ENCODE measurements around the gene ANKS6. TPM values are rescaled to one million over a fixed set of nuclear protein-coding genes. Genes with fewer than 3 reads are reported as not detected.
"Not testable (repeated sequence)": the region's sequence is repeated elsewhere in the genome, so short reads cannot be mapped to it uniquely, and the experiment has no call there.

The ANKS6 gene
- total RNA-seq, 1 donor from 2014 or later, result 16.0 TPM

- H3K4me3 Mint-ChIP-seq, result no peak overlapping the region
- Histone ChIP-seq H3K4me2 (no peak overlapping the region), H3K4me1 (no peaks in the 10 kb centered on the region), H3K9me3 (ENCODE audit: low read depth) (no peaks in the 10 kb centered on the region), H3K36me3 (no peaks in the 10 kb centered on the region), H3K79me2 (ENCODE audit: low read depth) (no peaks in the 10 kb centered on the region), H3K4me3 (no peak overlapping the region), H4K20me1 (ENCODE audit: low read depth) (no peaks in the 10 kb centered on the region), H3K9ac (no peak overlapping the region), H3K27ac (no peak overlapping the region), H2AFZ (replicated peaks) (no peak overlapping the region), H3K27me3 (no peaks in the 10 kb centered on the region), H3F3A (ENCODE audit: low read depth) (no peaks in the 10 kb centered on the region)
- peaks cover 11% of the 10 kb centered on the region for H3K27me3 Mint-ChIP-seq (ENCODE audit: insufficient read depth, low read depth)
- no peak for DNase-seq (ENCODE audit: low spot score)
- no peak overlapping the region for H3K27ac Mint-ChIP-seq
- peaks cover 6% of the 10 kb centered on the region for H3K4me1 Mint-ChIP-seq
- TF ChIP-seq CTCF (IDR thresholded peaks at IDR 0.05), result no peak
- TF ChIP-seq EZH2 (IDR thresholded peaks at IDR 0.05), result no peak
- TF ChIP-seq EZH2phosphoT487 (IDR thresholded peaks at IDR 0.05), result no peak
- H3K9me3 Mint-ChIP-seq, result no peaks in the 10 kb centered on the region
- H3K36me3 Mint-ChIP-seq, result no peaks in the 10 kb centered on the region
Measured at GRCh38 chr9:98687911-98688310, 108.4 kb downstream of the ANKS6 start.

GRCh38 chr9:98686961-98687855, 109.1 kb downstream of the ANKS6 start:
- H3K27me3 Mint-ChIP-seq (ENCODE audit: insufficient read depth, low read depth), result peaks cover 11% of the 10 kb centered on the region
- no peaks in the 10 kb centered on the region for H3K27me3 ChIP-seq
- H3K79me2 ChIP-seq (ENCODE audit: low read depth), result no peaks in the 10 kb centered on the region
- TF ChIP-seq EZH2 (IDR thresholded peaks at IDR 0.05), result no peak
- no peak for TF ChIP-seq CTCF (IDR thresholded peaks at IDR 0.05)
- no peak for TF ChIP-seq EZH2phosphoT487 (IDR thresholded peaks at IDR 0.05)
- no peak overlapping the region for H3K27ac ChIP-seq
- H3K4me1 ChIP-seq, result no peaks in the 10 kb centered on the region
- H3K36me3 ChIP-seq, result no peaks in the 10 kb centered on the region
- no peak overlapping the region for H3K4me3 Mint-ChIP-seq
- H4K20me1 ChIP-seq (ENCODE audit: low read depth), result no peaks in the 10 kb centered on the region
- no peak overlapping the region for H2AFZ ChIP-seq (replicated peaks)
- no peaks in the 10 kb centered on the region for H3K36me3 Mint-ChIP-seq
- no peaks in the 10 kb centered on the region for H3K9me3 Mint-ChIP-seq
- no peaks in the 10 kb centered on the region for H3F3A ChIP-seq (ENCODE audit: low read depth)
- H3K4me2 ChIP-seq, result no peak overlapping the region
- no peaks in the 10 kb centered on the region for H3K9me3 ChIP-seq (ENCODE audit: low read depth)
- peaks cover 6% of the 10 kb centered on the region for H3K4me1 Mint-ChIP-seq
- H3K4me3 ChIP-seq, result no peak overlapping the region
- H3K9ac ChIP-seq, result no peak overlapping the region
- no peak for DNase-seq (ENCODE audit: low spot score)
- H3K27ac Mint-ChIP-seq, result peak overlapping the region; percentile 2

- not testable (repeated sequence) for H3F3A ChIP-seq (ENCODE audit: low read depth); H3K27ac Mint-ChIP-seq; H3K27ac ChIP-seq; H3K4me3 ChIP-seq; H3K9me3 Mint-ChIP-seq; H3K36me3 ChIP-seq; H3K4me3 Mint-ChIP-seq; H2AFZ ChIP-seq (replicated peaks); H3K36me3 Mint-ChIP-seq; H3K9me3 ChIP-seq (ENCODE audit: low read depth); H3K27me3 ChIP-seq; H3K79me2 ChIP-seq (ENCODE audit: low read depth); DNase-seq (ENCODE audit: low spot score); H4K20me1 ChIP-seq (ENCODE audit: low read depth); H3K4me1 ChIP-seq; H3K4me2 ChIP-seq; H3K4me1 Mint-ChIP-seq; H3K27me3 Mint-ChIP-seq (ENCODE audit: insufficient read depth, low read depth); H3K9ac ChIP-seq
Measured at GRCh38 chr9:98684816-98685215, 111.5 kb downstream of the ANKS6 start.

Other genes with a start within 250 kb of the ANKS6 start
- gene GABBR2, start 87.6 kb downstream of the ANKS6 start, total RNA-seq (ENCODE audit: low replicate concordance), result 0.03 TPM in 1 of 2 replicates, not detected in the other
- gene GALNT12, start 11.1 kb upstream of the ANKS6 start, total RNA-seq (ENCODE audit: low replicate concordance), result 28.8 and 46.5 TPM in 2 replicates
- gene COL15A1, start 147.4 kb upstream of the ANKS6 start, total RNA-seq (ENCODE audit: low replicate concordance), result 0.71 and 3.2 TPM in 2 replicates